Activated naive CD8-positive, alpha-beta T cell treated with anti-CD3 and anti-CD28 coated beads, Interleukin-2, amount 10 ng/mL, durations not matched to agents 7 days and 5 days (primary cell): ENCODE measurements around the gene SMCO1. TPM values are rescaled to one million over a fixed set of nuclear protein-coding genes. Genes with fewer than 3 reads are reported as not detected.
"Not testable (repeated sequence)": the region's sequence is repeated elsewhere in the genome, so short reads cannot be mapped to it uniquely, and the experiment has no call there.

Experiments used
- ATAC-seq: fragments of 150-1000 bp; cut with Tn5 transposase; one replicate; pipeline ENCODE4 v1.10.0; 2021; ENCODE audit warnings: low read depth, moderate library complexity
- POLR2A ChIA-PET: fragments of 350-600 bp; sonication (Branson Sonifier 250); formaldehyde crosslinking; loops from one replicate; lab custom pipeline; 2021; ENCODE audit warnings: antibody characterized with exemption; lab: Charles Lee
- DNase-seq: peaks from one replicate; pipeline ENCODE4 v3.0.0; 2021
- H3K27ac Mint-ChIP-seq: one replicate; pipeline ENCODE4 v1.8.0; 2022; ENCODE audit warnings: mild to moderate bottlenecking, mixed read lengths
- H3K27me3 Mint-ChIP-seq: one replicate; pipeline ENCODE4 v1.8.0; 2022; ENCODE audit warnings: mild to moderate bottlenecking, moderate library complexity, mixed read lengths
- H3K36me3 Mint-ChIP-seq: one replicate; pipeline ENCODE4 v1.8.0; 2021; ENCODE audit warnings: mild to moderate bottlenecking, mixed read lengths
- H3K4me1 Mint-ChIP-seq: one replicate; pipeline ENCODE4 v1.8.0; 2021; ENCODE audit warnings: mixed read lengths
- H3K4me3 Mint-ChIP-seq: one replicate; pipeline ENCODE4 v1.8.0; 2022; ENCODE audit warnings: mild to moderate bottlenecking, moderate library complexity, mixed read lengths
- H3K9me3 Mint-ChIP-seq: one replicate; pipeline ENCODE4 v1.8.0; 2021; ENCODE audit warnings: mixed read lengths
- total RNA-seq, 2 experiments: library from RNA; stranded (reverse); gene quantifications; one replicate each; pipeline ENCODE4 v1.2.3, GENCODE V29; 2021

The SMCO1 gene
- total RNA-seq, 2 experiments from 2014 or later, result not detected

GRCh38 chr3:196517162-196517800 lies 2.1 kb upstream of the SMCO1 start:
- Mint-ChIP-seq H3K27me3 (peaks cover 6% of the 10 kb centered on the region), H3K36me3 (peaks cover 10% of the 10 kb centered on the region), H3K27ac (no peak overlapping the region), H3K4me1 (peaks cover under 1% of the 10 kb centered on the region), H3K4me3 (no peak overlapping the region), H3K9me3 (peaks cover 30% of the 10 kb centered on the region)
- no peak for ATAC-seq
- DNase-seq, result no peak
- POLR2A ChIA-PET, result no interaction called here

- DNase-seq (no peak), ATAC-seq (no peak)
- Mint-ChIP-seq H3K9me3 (peaks cover 12% of the 10 kb centered on the region), H3K36me3 (peaks cover 2% of the 10 kb centered on the region), H3K27me3 (peaks cover 15% of the 10 kb centered on the region), H3K27ac (no peak overlapping the region), H3K4me1 (peaks cover 7% of the 10 kb centered on the region), H3K4me3 (no peak overlapping the region)
- POLR2A ChIA-PET, result no interaction called here
Measured at GRCh38 chr3:196514350-196514716, 813 bp downstream of the SMCO1 start.

- peaks cover 7% of the 10 kb centered on the region for H3K4me1 Mint-ChIP-seq
- no peaks in the 10 kb centered on the region for H3K36me3 Mint-ChIP-seq
- H3K27ac Mint-ChIP-seq, result no peak overlapping the region
- no peak for ATAC-seq
- H3K9me3 Mint-ChIP-seq, result peaks cover 8% of the 10 kb centered on the region
- H3K27me3 Mint-ChIP-seq, result peaks cover 15% of the 10 kb centered on the region
- H3K4me3 Mint-ChIP-seq, result no peak overlapping the region
- POLR2A ChIA-PET, result interaction anchor here (0.6 kb wide), 2 partner anchors 68 to 334 kb away, joined by 3 to 4 read pairs; no protein-coding TSS in a partner anchor
- no peak for DNase-seq
Measured at GRCh38 chr3:196513697-196514349, 1.3 kb downstream of the SMCO1 start.

- H3K4me1 Mint-ChIP-seq, H3K4me3 Mint-ChIP-seq, DNase-seq, H3K27ac Mint-ChIP-seq, ATAC-seq, H3K36me3 Mint-ChIP-seq, POLR2A ChIA-PET: not testable (repeated sequence)
- H3K27me3 Mint-ChIP-seq, result peaks cover 17% of the 10 kb centered on the region
- peaks cover 11% of the 10 kb centered on the region for H3K9me3 Mint-ChIP-seq
Measured at GRCh38 chr3:196511646-196512425, 3.3 kb downstream of the SMCO1 start.

GRCh38 chr3:196511108-196511507 lies 4.0 kb downstream of the SMCO1 start:
- H3K9me3 Mint-ChIP-seq, result peaks cover 15% of the 10 kb centered on the region
- DNase-seq, H3K4me3 Mint-ChIP-seq, H3K4me1 Mint-ChIP-seq, H3K36me3 Mint-ChIP-seq, H3K27ac Mint-ChIP-seq, ATAC-seq, POLR2A ChIA-PET: not testable (repeated sequence)
- H3K27me3 Mint-ChIP-seq, result peaks cover 17% of the 10 kb centered on the region

- Mint-ChIP-seq H3K4me1 (peaks cover 5% of the 10 kb centered on the region), H3K27ac (no peak overlapping the region), H3K27me3 (peaks cover 8% of the 10 kb centered on the region), H3K4me3 (no peak overlapping the region), H3K9me3 (peaks cover 9% of the 10 kb centered on the region), H3K36me3 (peaks cover 8% of the 10 kb centered on the region)
- DNase-seq (no peak), ATAC-seq (no peak)
- POLR2A ChIA-PET, result no interaction called here
Measured at GRCh38 chr3:196506687-196507086, 8.5 kb downstream of the SMCO1 start.

- Mint-ChIP-seq H3K4me1 (peaks cover 17% of the 10 kb centered on the region), H3K36me3 (peaks cover 22% of the 10 kb centered on the region), H3K27ac (no peak overlapping the region), H3K9me3 (peaks cover 9% of the 10 kb centered on the region), H3K4me3 (no peak overlapping the region), H3K27me3 (peaks cover 3% of the 10 kb centered on the region)
- no peak for DNase-seq
- POLR2A ChIA-PET, result interaction anchor here (1.2 to 3.3 kb wide), 2 partner anchors 187 to 217 kb away, joined by 4 to 21 read pairs; partner anchors contain the start of genes DYNLT2B and PCYT1A
- ATAC-seq, result no peak
Measured at GRCh38 chr3:196504556-196504955, 10.6 kb downstream of the SMCO1 start.

DNA sequence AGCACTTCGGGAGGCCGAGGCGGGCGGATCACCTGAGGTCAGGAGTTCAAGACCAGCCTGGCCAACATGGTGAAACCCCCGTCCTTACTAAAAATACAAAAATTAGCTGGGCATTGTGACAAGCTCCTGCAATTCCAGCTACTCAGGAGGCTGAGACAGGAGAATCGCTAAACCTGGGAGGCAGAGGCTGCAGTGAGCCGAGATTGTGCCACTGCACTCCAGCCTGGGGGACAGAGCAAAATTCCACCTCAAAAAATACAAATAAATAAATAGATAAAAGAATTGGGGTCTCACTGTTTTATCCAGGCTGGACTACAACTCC lies 11.1 kb downstream of the SMCO1 start:
- Mint-ChIP-seq H3K36me3 (peaks cover 27% of the 10 kb centered on the region), H3K4me3 (peak overlapping the region; percentile 99), H3K4me1 (peaks cover 22% of the 10 kb centered on the region), H3K27ac (peak overlapping the region; percentile 92)
- DNase-seq, H3K9me3 Mint-ChIP-seq, H3K27me3 Mint-ChIP-seq, ATAC-seq: not testable (repeated sequence)
- POLR2A ChIA-PET, result interaction anchor here (0.6 to 3.3 kb wide), 3 partner anchors 185 to 216 kb away, joined by 4 to 21 read pairs (median 5); partner anchors contain the start of genes DYNLT2B and PCYT1A

DNA sequence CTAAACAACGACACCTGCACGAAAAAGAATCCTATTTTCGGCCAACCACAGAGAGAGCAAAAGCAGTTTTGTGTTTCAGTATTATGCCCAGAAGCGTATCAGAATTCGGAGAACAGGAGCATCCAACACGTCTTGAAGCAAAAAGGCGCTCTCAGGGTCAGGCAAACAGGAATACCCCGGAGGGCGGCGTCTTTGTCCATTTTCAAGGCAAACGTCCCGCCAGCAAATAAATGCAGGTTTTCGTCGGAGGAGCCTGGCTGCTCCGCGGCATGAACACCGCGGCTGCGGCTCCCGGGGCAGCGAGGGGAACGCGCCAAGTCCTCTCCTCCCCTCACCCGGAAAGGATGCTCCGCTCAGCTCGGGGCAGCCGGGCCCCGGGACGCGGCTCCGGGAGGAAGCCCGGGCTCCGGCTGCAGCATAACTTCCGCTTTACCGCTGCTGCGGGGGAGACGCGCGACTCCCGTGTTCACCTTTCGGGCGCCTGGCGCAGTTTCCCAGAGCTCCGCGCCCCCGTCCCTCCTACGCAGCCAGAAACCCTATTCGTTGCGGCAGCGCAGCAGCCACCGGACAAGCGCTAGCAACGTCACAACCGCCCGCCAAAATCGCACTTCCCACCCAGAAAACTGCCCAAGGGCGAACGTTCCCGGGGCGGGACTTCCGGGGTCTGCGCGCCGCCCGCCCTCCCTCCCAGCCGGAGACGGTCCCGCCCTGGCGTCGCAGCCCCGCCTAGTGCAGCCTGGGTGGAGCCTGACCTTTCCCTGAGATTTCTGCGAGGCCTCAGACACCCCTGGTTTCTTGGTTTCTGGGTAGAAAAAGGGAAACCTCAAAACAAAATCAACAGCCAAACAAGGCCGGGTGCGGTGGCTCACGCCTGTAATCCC lies 11.7 kb downstream of the SMCO1 start, which contains the start of gene RNF168:
RNF168 (minus strand) TSS at position 573 of the 881 bp plus-strand sequence. CDS start 595 bp downstream, outside the sequence.
- DNase-seq, result peak; percentile 90
- peak; percentile 85 for ATAC-seq
- H3K9me3 Mint-ChIP-seq, result peaks cover 9% of the 10 kb centered on the region
- POLR2A ChIA-PET, result interaction anchor here (0.5 to 3.3 kb wide), 9 partner anchors 9 to 219 kb away, joined by 3 to 21 read pairs (median 4); partner anchors contain the start of genes DYNLT2B, FBXO45, UBXN7 and WDR53
- H3K27me3 Mint-ChIP-seq, result peaks cover 3% of the 10 kb centered on the region
- H3K4me3 Mint-ChIP-seq, result peak within 1 kb of the TSS; percentile 99
- peak within 1 kb of the TSS; percentile 97 for H3K27ac Mint-ChIP-seq
- peaks cover 25% of the 10 kb centered on the region for H3K4me1 Mint-ChIP-seq
- peaks cover 31% of the 10 kb centered on the region for H3K36me3 Mint-ChIP-seq

DNA sequence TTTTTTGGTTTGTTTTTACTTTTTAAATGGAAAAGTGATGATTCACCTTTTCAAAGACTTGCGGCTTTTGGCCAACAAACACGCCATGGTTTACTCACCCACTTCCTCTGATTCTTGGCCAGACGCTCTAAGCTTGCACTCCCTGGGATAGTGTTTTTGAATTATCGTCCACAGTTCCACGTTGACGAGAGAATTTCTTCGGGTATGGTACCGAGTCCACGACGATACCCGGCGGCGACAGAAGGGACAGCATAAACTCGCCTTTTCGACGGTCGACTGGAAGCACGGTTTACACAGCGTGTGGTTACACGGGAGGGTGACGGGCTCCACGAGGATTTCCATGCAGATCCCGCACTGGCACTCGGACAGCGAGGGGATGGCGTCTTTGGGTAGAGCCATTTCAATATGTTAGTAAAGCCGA lies 12.4 kb downstream of the SMCO1 start:
- ATAC-seq (peak; percentile 32), DNase-seq (peak; percentile 66)
- H3K27me3 Mint-ChIP-seq, result no peaks in the 10 kb centered on the region
- H3K36me3 Mint-ChIP-seq, result peaks cover 36% of the 10 kb centered on the region
- H3K4me1 Mint-ChIP-seq, result peaks cover 28% of the 10 kb centered on the region
- POLR2A ChIA-PET, result interaction anchor here (0.5 to 3.3 kb wide), 10 partner anchors 9 to 222 kb away, joined by 3 to 21 read pairs (median 4); partner anchors contain the start of genes DYNLT2B, FBXO45, UBXN7 and WDR53
- peak overlapping the region; percentile 97 for H3K27ac Mint-ChIP-seq
- peaks cover 7% of the 10 kb centered on the region for H3K9me3 Mint-ChIP-seq
- H3K4me3 Mint-ChIP-seq, result peak overlapping the region; percentile 99

DNA sequence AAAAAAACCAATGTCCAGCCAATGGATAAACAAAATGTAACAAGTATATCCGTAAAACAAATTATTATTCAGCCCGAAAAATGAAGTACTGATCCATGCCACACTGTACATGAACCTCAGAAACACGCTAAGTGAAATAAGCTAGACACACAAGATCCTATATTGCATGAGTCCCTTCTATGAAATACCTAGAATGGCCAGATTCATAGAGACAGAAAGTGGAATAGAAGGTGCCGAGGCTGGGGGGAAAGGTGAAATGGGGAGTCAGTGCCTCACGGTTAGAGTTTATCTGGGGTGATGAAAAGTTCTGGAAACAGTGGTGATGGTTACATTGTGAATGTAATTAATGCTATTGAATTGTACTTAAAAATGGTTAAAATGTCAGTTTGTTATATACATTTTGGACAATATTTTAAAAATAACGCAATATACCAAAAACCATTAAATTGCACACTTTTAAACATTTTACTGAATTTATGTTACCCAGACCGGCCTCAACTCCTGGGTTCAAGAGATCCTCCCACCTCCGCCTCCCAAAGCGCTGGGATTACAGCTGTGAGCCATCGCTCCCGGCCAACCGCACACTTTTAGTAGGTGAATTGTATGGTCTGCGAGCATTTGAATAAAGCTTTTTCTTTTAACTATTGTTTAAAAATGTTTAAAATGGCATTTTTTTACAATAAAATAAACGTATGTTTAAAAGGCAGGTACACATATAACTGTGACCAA lies 13.7 kb downstream of the SMCO1 start:
- H3K36me3 Mint-ChIP-seq, result peaks cover 38% of the 10 kb centered on the region
- POLR2A ChIA-PET, result interaction anchor here (0.6 to 3.3 kb wide), 6 partner anchors 12 to 1317 kb away, joined by 3 to 21 read pairs (median 4); partner anchors contain the start of gene DYNLT2B
- DNase-seq, result no peak
- H3K27me3 Mint-ChIP-seq, result no peaks in the 10 kb centered on the region
- peaks cover 28% of the 10 kb centered on the region for H3K4me1 Mint-ChIP-seq
- no peak for ATAC-seq
- peaks cover 3% of the 10 kb centered on the region for H3K9me3 Mint-ChIP-seq
- peak overlapping the region; percentile 26 for H3K27ac Mint-ChIP-seq
- peak overlapping the region; percentile 99 for H3K4me3 Mint-ChIP-seq
